Measurements from ENCODE around the gene CD1E.
"Not testable (repeated sequence)": the region's sequence is repeated elsewhere in the genome, so short reads cannot be mapped to it uniquely, and the experiment has no call there.

DNA sequence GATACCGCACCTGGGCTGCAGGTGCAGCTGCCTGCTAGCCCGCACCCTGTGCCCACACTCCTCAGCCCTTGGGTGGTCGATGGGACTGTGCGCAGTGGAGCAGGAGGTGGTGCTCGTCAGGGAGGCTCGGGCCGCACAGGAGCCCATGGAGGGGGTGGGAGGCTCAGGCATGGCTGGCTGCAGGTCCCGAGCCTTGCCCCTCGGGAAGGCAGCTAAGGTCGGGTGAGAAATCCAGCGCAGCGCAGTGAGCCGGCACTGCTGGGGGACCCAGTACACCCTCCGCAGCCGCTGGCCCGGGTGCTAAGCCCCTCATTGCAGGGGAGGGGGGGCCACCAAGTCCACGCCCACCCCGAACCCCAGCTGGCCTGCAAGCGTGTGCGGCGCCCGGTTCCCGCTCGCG, 20.4 kb downstream of the CD1E start:
- TF ChIP-seq EZH2 (IDR thresholded peaks at IDR 0.05; ENCODE audit: borderline replicate concordance); CTCF (IDR thresholded peaks at IDR 0.05; ENCODE audit: poor library complexity): not testable (repeated sequence)

Measured in hepatocyte (in vitro differentiated cells).